GM12878 (cell line): Measurements from ENCODE around the gene WDFY1. TPM values are rescaled to one million over a fixed set of nuclear protein-coding genes. Genes with fewer than 3 reads are reported as not detected.

Experiments used
- ATAC-seq: fragments of 200-7000 bp; cut with Tn5 transposase; 3 replicates; pipeline ENCODE4 v1.9.1; 2020; ENCODE audit warnings: mild to moderate bottlenecking, moderate library complexity
- BruUV-seq: library from RNA; stranded (reverse); fragments of 400-500 nt; replicated peaks from 2 replicates; lab custom pipeline; 2021; lab: Mats Ljungman, UMichigan
- CTCF ChIA-PET: fragments of 300-600 bp; sonication (Branson Sonifier 250); formaldehyde crosslinking; extraction: SDS; loops from one replicate; lab custom pipeline; 2021; ENCODE audit warnings: inconsistent platforms; lab: Yijun Ruan, JAX
- POLR2A ChIA-PET: fragments of 350-600 bp; formaldehyde crosslinking; extraction: SDS; loops from one replicate; lab custom pipeline; 2021; ENCODE audit warnings: inconsistent platforms; lab: Charles Lee
- RAD21 ChIA-PET: fragments of 300-600 bp; sonication (Branson Sonifier 250); formaldehyde crosslinking; loops from one replicate; lab custom pipeline; 2023; ENCODE audit warnings: antibody characterized with exemption; ENCODE audit not compliant: unreplicated experiment; lab: Charles Lee
- SMC1A ChIA-PET: fragments of 300-600 bp; sonication (Branson Sonifier 250); formaldehyde crosslinking; loops from one replicate; lab custom pipeline; 2023; ENCODE audit not compliant: unreplicated experiment, uncharacterized antibody; lab: Charles Lee
- DNase-seq: peaks from one replicate; pipeline ENCODE4 v3.0.0-alpha.2; 2011; ENCODE audit warnings: low read depth, low spot score
- FAIRE-seq: peaks from 3 replicates; lab custom pipeline; 2011; peaks lifted over from hg19 to GRCh38; lab: Jason Lieb, UNC
- H2AFZ ChIP-seq: 2 replicates; pipeline ENCODE4 v1.6.0; 2011; ENCODE audit warnings: low read depth, low read length, control low read depth; ENCODE audit not compliant: control insufficient read depth
- H3K27ac ChIP-seq: 2 replicates; pipeline ENCODE4 v1.5.1; 2011; ENCODE audit warnings: control low read depth; ENCODE audit not compliant: control insufficient read depth, insufficient read depth
- H3K27me3 ChIP-seq, 2 experiments: replicated peaks in 1 of 2; 2 replicates each; pipeline versions ENCODE4 v1.6.0 to v1.6.1; 2011; ENCODE audit warnings: low read length in 1 of 2; ENCODE audit not compliant: control insufficient read depth in 2 of 2, insufficient read depth in 2 of 2
- H3K36me3 ChIP-seq, 2 experiments: 2 replicates each; pipeline ENCODE4 v1.5.1; 2011; ENCODE audit warnings: low read length in 1 of 2; ENCODE audit not compliant: control insufficient read depth in 2 of 2, insufficient read depth in 2 of 2
- H3K4me1 ChIP-seq: 2 replicates; pipeline ENCODE4 v1.6.1; 2011; ENCODE audit warnings: mild to moderate bottlenecking, low read length, moderate library complexity, mixed read lengths; ENCODE audit not compliant: control insufficient read depth, insufficient read depth
- H3K4me2 ChIP-seq: 2 replicates; pipeline ENCODE4 v1.6.0; 2011; ENCODE audit warnings: control low read depth; ENCODE audit not compliant: control insufficient read depth, insufficient read depth
- H3K4me3 ChIP-seq: fragments of 200-600 bp; sonication (generic); 2 replicates; pipeline ENCODE4 v1.5.1; 2016
- H3K79me2 ChIP-seq: 2 replicates; pipeline ENCODE4 v1.6.0; 2011; ENCODE audit warnings: low read length; ENCODE audit not compliant: control insufficient read depth, insufficient read depth
- H3K9ac ChIP-seq: 2 replicates; pipeline ENCODE4 v1.8.0; 2011; ENCODE audit warnings: low read length, control low read depth, mixed read lengths; ENCODE audit not compliant: control insufficient read depth, insufficient read depth
- H3K9me3 ChIP-seq: replicated peaks from 3 replicates; pipeline ENCODE4 v1.5.1; 2011; ENCODE audit warnings: mild to moderate bottlenecking, low read length; ENCODE audit not compliant: control insufficient read depth, insufficient read depth
- H4K20me1 ChIP-seq: 2 replicates; pipeline ENCODE4 v1.6.0; 2011; ENCODE audit not compliant: control insufficient read depth, insufficient read depth
- DPF2 ChIP-seq: fragments of 450-650 bp; IDR thresholded peaks from 2 replicates; pipeline ENCODE4 v1.6.1; 2017; ENCODE audit warnings: mild to moderate bottlenecking
- EP300 ChIP-seq, 2 experiments: fragments of 150-350 bp in 1 of 2; IDR thresholded peaks; 2 replicates each; pipeline ENCODE4 v1.6.1; 2011 to 2012; ENCODE audit warnings: low read depth in 2 of 2, low read length in 2 of 2, borderline replicate concordance in 1 of 2, improper control_type of control experiment in 1 of 2, inconsistent platforms in 1 of 2; ENCODE audit not compliant: control insufficient read depth in 1 of 2
- EZH2 ChIP-seq: IDR thresholded peaks from 2 replicates; pipeline ENCODE4 v1.6.1; 2012; ENCODE audit warnings: low read depth, mild to moderate bottlenecking, control low read depth, inconsistent platforms, low read length, borderline replicate concordance; ENCODE audit not compliant: control insufficient read depth
- FOXK2 ChIP-seq: fragments of 450-650 bp; IDR thresholded peaks from 2 replicates; pipeline ENCODE4 v1.6.1; 2017; ENCODE audit warnings: mild to moderate bottlenecking, moderate library complexity
- JUNB ChIP-seq: IDR thresholded peaks from 2 replicates; pipeline ENCODE4 v1.6.1; 2016; ENCODE audit warnings: antibody characterized with exemption, mild to moderate bottlenecking
- KLF5 ChIP-seq: fragments of 450-650 bp; IDR thresholded peaks from 2 replicates; pipeline ENCODE4 v1.6.1; 2014; ENCODE audit warnings: mild to moderate bottlenecking; ENCODE audit not compliant: partially characterized antibody
- MTA2 ChIP-seq: fragments of 450-650 bp; IDR thresholded peaks from 2 replicates; pipeline ENCODE4 v1.6.1; 2016; ENCODE audit warnings: low read depth, mild to moderate bottlenecking, moderate library complexity
- MTA3 ChIP-seq: IDR thresholded peaks from 2 replicates; pipeline ENCODE4 v1.6.1; 2012; ENCODE audit warnings: low read length, inconsistent platforms, borderline replicate concordance
- MYC ChIP-seq: IDR thresholded peaks from 2 replicates; pipeline ENCODE4 v1.6.1; 2011; ENCODE audit warnings: mild to moderate bottlenecking, low read length, moderate library complexity, inconsistent platforms; ENCODE audit not compliant: insufficient read depth, insufficient replicate concordance, insufficient read length, severe bottlenecking
- NFYA ChIP-seq: IDR thresholded peaks from 2 replicates; pipeline ENCODE4 v1.6.1; 2011; ENCODE audit warnings: low read depth, mild to moderate bottlenecking, low read length, improper control_type of control experiment, borderline replicate concordance
- PKNOX1 ChIP-seq: fragments of 450-650 bp; IDR thresholded peaks from 2 replicates; pipeline ENCODE4 v1.6.1; 2016; ENCODE audit warnings: mild to moderate bottlenecking
- YBX1 ChIP-seq: fragments of 450-650 bp; IDR thresholded peaks from 2 replicates; pipeline ENCODE4 v1.6.1; 2016; ENCODE audit warnings: antibody characterized with exemption
- ZBTB33 ChIP-seq: fragments of 450-650 bp; IDR thresholded peaks from 2 replicates; pipeline ENCODE4 v1.6.1; 2017; ENCODE audit warnings: mild to moderate bottlenecking
- ZBTB4 ChIP-seq: fragments of 450-650 bp; formaldehyde crosslinking; IDR thresholded peaks from 2 replicates; pipeline ENCODE4 v1.4.0; 2022; ENCODE audit warnings: mild to moderate bottlenecking, moderate library complexity
- WGBS: methylation state at CpG from one replicate; pipeline ENCODE4 v1.1.6; 2016; ENCODE audit warnings: low lambda C conversion rate; ENCODE audit not compliant: insufficient replicate concordance, insufficient coverage; ENCODE audit errors: missing lambda C conversion rate; 5-methylcytosine and 5-hydroxymethylcytosine counted together
- in situ Hi-C: fragments of 300-500 bp; cut with MboI; formaldehyde crosslinking; loops from 9 replicates; pipeline ENCODE4 v1.14.3; 2018; ENCODE audit warnings: mixed read lengths
- intact Hi-C: fragments of 100-400 bp; cut with micrococcal nuclease; formaldehyde crosslinking; loops from one replicate; pipeline ENCODE4 v1.14.2; 2022; ENCODE audit not compliant: unreplicated experiment
- polyA plus RNA-seq, 11 experiments: library from polyadenylated mRNA; depleted of rRNA in 4 of 11; unstranded in 6 of 11; stranded (reverse) in 5 of 11; fragments of >200 nt; fragmentation: Nextera tagmentation in 4 of 11; fragmentation: Illumina TruSeq in 1 of 11; extraction: Ambion mirVana in 4 of 11; extraction: Trizol in 1 of 11; gene quantifications; 1 replicate in 1 of 11; 2 replicates in 10 of 11; pipeline versions ENCODE4 v1.2.1 to v1.2.3, GENCODE V29; 2011 to 2016; ENCODE audit warnings: inconsistent platforms in 2 of 11, missing spikeins in 2 of 11, low read depth in 1 of 11
- total RNA-seq, 4 experiments: library from RNA; depleted of rRNA in 3 of 4; stranded (reverse); fragments of >200 nt in 3 of 4; fragmentation: Illumina TruSeq in 1 of 4; extraction: Trizol in 1 of 4; gene quantifications; 2 replicates each; pipeline versions ENCODE4 v1.2.1 to v1.2.3, GENCODE V29; 2013 to 2021

The WDFY1 gene
- total and polyA plus RNA-seq, 10 of the 15 experiments (the other 5 are each of a cell fraction or from before 2014, with no cell fraction given): 2.9 to 28.1 (median 13.1) TPM

- ChIA-PET CTCF (interaction anchor here (0.7 to 11.9 kb wide), 7 partner anchors 12 to 1001 kb away, joined by 3 to 187 read pairs (median 18); no protein-coding TSS in a partner anchor), RAD21 (interaction anchor here (5.3 kb wide), 1 partner anchor 311 kb away, joined by 82 read pairs; no protein-coding TSS in a partner anchor), POLR2A (no interaction called here), SMC1A (interaction anchor here (1.2 to 5.4 kb wide), 4 partner anchors 9 to 312 kb away, joined by 3 to 31 read pairs (median 3); no protein-coding TSS in a partner anchor)
- H3K9me3 ChIP-seq: no peaks in the 10 kb centered on the region
- no peaks in the 10 kb centered on the region for H3K4me1 ChIP-seq
- intact Hi-C loops (loop anchor here (5.0 to 10.0 kb wide), 3 partner anchors 395 to 802 kb away; no protein-coding TSS in a partner anchor), in situ Hi-C loops (no loop called here)
- FAIRE-seq (no peak), ATAC-seq (no peak), DNase-seq (no peak)
- H3K27ac ChIP-seq: no peak overlapping the region
- H3K36me3 ChIP-seq: no peaks in the 10 kb centered on the region; a peak in 1 of 4 replicates
- H3K79me2 ChIP-seq: no peaks in the 10 kb centered on the region
- no peak overlapping the region for H3K9ac ChIP-seq
- H2AFZ ChIP-seq: no peak overlapping the region
- H3K4me2 ChIP-seq: no peak overlapping the region
- no peaks in the 10 kb centered on the region for H4K20me1 ChIP-seq
- H3K27me3 ChIP-seq: no peaks in the 10 kb centered on the region
- no TSS peak for BruUV-seq
- WGBS: 83% methylated on average over 7 of the region's 7 CpGs
- no peak overlapping the region for H3K4me3 ChIP-seq
- no peak for TF ChIP-seq ZBTB33
- no peak for TF ChIP-seq EP300 (IDR thresholded peaks at IDR 0.05; ENCODE audit: borderline replicate concordance in 1 of 2, control insufficient read depth in 1 of 2, low read depth in 2 of 2, low read length in 2 of 2)
- no peak for TF ChIP-seq MYC
- TF ChIP-seq YBX1: no peak
- no peak for TF ChIP-seq NFYA
- TF ChIP-seq ZBTB4 (CRISPR knock-in tag): no peak
- TF ChIP-seq DPF2: no peak
- no peak for TF ChIP-seq MTA3
- no peak for TF ChIP-seq MTA2
- TF ChIP-seq KLF5: no peak
- no peak for TF ChIP-seq PKNOX1
- TF ChIP-seq EZH2: no peak
- TF ChIP-seq JUNB: no peak
- TF ChIP-seq FOXK2: no peak
Observed at GRCh38 chr2:223972656-223973102, 27.5 kb upstream of the WDFY1 start.
